ENCODE data around the gene NKX6-1.

The NKX6-1 gene

DNA sequence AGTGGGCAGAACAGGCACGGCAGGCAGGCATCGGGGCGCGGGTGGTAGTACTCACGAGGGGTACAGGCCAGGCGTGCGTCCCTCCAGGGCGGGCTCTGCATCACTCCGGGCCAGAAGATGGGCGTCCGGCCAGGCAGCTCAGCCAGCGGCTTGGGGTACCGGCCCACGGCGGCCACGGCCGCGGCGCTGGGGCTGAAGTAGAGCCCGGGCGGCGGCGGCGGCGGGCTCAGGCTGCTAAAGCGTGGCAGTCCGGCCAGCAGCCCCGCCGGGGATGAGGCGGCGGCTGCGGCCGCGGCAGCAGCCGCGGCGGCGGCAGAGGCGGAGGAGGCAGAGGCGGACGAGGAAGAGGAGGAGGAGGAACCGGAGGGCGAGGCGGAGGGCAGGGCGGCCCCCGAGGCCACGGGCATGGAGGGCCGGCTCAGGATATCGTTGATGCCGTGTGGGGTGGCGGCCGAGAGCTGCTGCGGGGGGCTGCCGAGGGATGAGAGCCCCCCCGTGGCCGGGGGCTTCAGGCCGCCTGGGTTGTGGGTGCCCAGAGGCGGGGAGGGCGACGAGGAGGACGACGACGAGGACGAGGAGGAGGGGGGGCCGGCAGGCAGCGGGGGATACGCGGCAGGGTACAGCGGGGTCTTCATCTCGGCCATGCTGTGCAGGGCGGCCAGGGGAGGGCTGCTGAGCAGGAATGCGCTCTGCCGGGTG lies 1.4 kb downstream of the NKX6-1 start:
- DNase-seq = no peak

DNA sequence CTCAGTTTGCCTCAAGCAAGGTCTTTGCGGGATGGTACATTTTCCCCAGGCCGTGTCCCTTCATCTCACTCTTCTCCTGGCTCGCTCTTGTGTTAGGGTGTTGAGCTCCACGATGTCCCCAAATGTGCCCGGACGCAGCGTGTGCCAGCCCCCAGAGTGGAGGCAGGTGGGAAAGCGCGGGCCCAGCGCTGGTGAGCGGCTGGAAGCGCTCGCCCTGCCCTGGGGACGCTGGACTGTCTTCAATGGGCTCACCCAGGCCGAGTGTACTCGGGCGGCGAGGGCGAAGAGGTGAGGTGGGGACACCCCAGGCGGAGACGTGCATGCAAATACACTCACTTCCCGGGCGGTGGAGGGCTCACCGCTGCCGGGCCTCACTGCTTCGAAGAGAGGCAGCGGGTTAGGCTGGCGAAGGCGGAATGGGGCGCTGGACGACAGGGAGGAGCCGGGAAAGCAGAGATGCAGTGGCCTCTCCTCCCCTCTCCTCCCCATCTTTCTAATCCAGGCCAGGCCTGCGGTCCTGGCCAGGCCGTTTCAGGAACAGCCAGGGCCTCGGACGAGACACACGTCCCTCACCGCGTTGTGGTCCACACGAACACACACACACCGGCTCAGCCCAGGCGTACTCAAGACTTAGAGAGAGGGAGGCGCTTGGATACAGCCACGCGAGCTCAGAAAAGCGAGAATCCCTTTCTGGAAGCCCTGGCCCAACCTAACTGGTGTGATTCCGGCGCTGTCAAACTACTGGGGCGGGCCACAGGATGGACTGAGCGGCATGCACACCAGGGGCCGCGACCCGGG lies 2.2 kb downstream of the NKX6-1 start:
- DNase-seq = no peak

DNA sequence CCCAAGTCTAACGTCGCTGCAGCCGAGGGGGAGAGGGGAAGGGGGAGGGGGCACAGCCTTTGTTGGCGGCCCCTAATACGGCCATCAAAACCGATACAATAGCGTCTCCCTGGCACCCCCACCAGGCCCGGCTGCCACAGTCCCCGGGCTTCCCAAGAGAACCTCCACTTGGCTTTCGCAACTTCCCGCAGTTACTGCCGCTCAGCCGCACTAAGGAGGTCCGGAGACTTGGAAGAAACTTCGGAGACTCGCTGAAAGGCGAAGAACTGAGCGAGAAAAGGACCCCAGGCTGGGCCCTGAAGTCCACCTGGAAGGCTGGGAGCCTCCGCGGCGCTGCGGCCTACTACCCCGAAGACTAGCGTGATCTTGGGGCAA lies 2.8 kb downstream of the NKX6-1 start:
- no peak for DNase-seq

DNA sequence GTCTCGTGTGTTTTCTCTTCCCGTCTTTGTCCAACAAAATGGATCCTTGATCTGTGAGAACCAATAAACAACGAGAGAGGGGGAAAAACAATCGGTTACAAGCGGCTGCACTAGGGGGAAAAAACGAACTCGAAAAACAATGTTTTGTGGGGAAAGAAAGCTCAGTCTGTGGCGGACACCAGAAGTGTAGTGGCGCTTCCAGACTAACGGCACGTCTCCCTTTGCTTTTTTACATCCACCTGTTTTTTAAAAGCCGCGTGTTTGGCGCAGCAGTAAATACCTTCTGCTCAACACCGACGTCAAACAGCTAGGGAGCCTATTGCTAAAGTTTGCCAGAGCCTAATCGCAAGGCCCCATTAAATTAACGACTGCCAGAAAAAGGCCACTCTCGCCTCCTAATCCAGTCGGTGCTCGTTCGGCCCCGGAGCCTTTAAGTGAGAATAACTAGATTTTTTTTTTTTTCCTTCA lies 3.3 kb downstream of the NKX6-1 start:
- DNase-seq = no peak

DNA sequence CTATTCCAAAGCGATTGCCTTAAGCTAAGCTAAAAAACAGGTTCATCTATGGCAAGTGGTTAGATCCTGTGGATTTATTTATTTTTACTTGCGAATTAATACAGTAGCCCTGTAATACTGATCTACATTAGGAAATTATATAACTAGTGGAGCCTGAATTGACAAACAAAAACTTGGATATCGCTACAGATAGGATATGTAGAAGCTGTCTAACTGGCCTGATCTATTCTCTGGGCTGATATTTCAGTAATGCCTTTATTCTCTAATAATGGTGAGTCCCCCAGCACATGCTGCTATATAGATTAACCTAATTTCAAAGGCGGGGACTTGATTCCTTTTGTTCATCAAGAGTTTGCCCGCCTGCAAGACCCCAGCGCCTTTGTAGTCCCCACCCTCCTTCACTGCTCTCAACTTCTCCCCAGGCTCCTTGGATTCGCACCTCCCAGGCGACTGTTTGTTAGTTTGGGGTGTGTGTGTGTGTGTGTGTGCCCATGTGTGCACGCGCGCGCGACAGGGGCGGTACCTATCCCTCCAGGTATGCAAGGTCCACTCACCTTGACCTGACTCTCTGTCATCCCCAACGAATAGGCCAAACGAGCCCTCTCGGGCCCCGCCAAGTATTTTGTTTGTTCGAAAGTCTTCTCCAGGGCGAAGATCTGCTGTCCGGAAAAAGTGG lies 3.8 kb downstream of the NKX6-1 start:
- no peak for DNase-seq

DNA sequence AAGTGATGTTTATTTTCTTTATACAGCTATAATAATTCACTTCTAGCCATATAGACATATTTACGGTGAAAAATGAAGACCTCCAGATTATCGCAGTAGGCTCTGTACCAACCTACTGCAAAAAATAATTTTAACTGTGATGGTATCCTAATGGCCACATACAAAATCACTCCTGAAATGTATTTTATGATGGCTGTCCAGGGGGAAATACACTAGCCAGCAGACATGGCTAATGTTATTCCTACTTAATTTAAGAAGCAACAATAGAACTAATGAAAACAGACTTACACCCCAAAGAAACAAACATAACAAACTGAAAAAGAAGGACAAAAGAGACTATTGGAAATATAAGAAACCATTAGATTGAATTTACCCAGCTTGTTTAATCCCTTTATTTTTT lies 4.6 kb downstream of the NKX6-1 start:
- no peak for DNase-seq

DNA sequence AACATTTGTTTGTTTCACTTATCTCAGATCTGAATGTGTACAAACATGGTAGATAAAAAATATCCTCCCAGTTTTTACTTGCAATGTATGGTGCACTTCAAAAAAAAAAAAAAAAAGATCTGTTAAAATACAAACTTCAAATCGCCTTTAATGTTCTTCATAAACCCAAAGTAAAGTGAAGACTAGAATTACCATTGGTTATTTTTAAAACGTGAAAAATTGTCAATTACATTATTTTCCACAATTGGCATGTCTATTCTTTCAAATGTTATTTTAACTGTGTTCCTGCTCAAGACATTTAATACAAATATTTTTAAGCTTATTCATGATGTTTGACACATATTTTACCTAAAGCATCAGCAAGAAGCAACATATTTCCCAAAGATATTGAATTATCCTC lies 5.0 kb downstream of the NKX6-1 start:
- DNase-seq = no peak

DNA sequence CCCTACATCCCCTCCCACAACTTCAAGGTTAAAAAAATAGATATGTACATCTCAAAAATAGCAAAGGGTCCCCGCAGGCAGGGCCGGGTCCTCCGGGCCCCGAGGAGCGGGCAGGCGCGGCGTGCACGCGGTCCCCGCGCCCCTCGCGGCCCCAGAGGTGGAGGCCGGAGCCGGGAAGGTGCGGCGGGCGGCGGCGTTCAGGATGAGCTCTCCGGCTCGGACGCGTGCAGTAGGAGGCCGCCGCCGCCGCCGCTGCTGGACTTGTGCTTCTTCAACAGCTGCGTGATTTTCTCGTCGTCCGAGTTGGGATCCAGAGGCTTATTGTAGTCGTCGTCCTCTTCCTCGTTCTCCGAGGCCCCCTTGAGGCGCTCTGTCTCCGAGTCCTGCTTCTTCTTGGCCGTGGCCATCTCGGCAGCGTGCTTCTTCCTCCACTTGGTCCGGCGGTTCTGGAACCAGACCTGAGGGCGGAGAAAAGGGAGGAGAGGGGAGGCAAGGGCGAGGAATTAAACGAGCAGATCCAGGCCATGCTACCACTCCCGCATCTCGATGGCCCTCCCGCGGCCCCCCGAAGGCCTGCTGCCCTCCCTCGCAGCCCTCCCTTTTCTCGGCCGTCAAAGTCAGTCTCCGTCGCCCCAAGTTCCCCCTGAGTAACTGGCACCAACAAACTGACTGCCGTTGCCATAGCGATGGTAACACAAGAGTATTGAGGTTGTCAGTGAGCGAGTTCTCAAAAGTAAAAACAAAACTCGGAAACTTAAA lies 5.8 kb downstream of the NKX6-1 start:
- peak; percentile 15 for DNase-seq

DNA sequence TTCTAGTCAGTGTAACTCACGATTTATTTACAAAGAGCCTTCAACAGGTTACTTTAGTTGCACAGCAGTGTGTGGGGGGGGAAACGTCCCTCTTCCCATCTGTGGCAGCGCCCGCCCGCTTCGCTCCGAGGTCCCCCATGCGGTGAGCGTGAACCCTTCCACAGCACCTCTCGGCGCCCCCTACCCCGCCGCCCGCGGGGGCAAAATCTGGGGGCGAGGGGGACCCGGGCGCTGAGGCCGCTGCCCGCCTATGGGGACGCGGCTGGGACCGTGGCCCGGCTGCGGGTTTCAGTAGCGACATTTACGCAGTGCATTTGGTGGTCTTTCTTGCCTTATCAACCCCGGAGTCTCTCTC lies 6.4 kb downstream of the NKX6-1 start:
- no peak for DNase-seq

DNA sequence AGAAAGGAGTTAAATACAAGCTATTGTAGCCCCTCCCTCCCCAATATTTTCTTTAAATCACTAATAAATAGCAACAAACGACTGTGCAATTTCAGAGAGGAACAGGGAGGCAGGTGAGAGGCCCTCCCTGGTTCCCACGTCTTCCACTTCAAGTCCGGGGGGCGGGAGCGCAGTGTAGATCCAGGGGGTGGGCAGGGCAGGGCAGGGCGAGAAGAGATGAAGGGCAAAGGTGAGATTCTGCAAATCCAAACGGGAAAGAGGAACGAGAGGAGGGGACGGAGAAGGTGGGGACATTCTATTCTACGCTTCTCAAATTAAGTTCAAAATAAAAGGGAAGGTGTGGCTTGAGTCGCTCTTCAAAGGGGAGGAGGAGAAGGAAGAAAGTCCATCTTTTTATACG lies 6.8 kb downstream of the NKX6-1 start:
- no peak for DNase-seq

DNA sequence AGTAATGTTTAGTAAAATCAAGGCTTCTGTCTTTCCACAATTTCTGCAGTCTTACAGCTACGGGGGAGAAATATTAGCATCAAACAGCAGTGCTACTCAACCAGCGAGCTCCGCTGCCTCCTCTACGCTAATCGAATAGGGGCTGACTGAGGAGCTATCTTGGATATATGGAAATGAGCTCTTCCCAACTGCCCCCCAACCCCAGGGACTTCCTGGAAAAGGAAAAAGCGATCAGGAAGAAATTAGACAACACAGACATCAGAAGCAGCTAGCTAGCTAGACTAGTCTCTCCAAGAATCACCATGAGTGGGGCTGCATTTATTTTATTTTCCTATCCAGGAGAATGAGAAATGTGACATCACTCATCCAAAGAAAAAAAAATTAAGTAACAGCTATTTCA lies 7.6 kb downstream of the NKX6-1 start:
- no peak for DNase-seq

DNA sequence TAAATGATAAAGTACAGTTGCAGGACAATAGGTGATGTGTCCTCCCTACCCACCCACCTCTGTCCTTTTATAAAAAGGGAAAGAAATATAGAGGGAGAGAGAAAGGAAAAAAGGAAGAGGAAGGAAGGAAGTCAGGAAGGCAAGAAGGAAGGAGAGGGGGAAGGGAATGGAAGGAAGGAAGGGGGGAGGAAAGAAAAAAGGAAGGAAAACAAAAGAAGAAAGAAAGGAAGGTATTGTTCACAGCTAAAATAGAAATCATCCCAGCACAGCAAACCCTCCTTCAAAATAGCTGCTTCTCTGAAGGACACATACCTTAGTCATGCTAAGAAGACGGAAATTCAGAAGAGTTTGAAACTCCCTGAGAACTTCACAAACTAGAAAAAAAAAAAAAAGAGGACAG lies 8.4 kb downstream of the NKX6-1 start:
- DNase-seq = no peak

DNA sequence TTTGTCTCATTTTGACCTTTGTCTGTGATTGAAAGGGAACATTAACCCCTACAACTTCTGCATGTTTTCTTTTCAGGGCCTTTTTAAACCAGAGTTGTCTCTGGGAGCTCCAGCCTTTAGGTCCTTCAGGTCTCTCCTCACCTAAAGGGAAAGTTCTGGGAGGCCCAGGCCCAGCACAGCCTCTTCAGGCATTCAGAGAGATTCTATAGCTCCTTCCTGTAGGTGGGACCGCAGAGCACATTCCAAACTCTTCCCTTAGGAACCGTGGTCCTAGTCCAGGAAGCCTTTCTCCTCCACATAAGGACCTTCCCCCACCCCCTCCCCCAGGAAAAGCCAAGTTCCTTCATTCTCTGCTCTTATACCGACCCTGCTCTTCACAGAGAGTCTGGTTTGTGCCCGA lies 14.9 kb downstream of the NKX6-1 start:
- DNase-seq = no peak

DNA sequence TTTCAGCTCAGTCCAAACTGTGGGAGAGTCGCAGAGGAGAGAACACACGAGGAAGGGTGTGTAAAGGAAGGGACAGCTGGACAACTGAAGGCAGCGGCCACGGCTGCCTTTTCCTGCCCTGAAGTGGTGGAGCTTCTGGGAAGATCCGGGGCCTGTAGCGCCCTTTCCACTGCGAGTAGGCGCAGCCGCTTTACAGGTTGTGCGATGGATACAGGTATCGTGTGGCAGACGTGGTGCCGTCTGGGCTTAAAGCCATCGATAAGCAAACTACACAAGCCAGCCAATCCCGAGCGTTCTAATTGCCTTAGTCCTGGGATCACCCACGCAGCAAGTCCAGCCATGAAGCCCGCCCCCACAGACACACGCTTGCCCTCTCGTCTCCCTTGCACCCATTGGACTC lies 15.4 kb downstream of the NKX6-1 start:
- no peak for DNase-seq

DNA sequence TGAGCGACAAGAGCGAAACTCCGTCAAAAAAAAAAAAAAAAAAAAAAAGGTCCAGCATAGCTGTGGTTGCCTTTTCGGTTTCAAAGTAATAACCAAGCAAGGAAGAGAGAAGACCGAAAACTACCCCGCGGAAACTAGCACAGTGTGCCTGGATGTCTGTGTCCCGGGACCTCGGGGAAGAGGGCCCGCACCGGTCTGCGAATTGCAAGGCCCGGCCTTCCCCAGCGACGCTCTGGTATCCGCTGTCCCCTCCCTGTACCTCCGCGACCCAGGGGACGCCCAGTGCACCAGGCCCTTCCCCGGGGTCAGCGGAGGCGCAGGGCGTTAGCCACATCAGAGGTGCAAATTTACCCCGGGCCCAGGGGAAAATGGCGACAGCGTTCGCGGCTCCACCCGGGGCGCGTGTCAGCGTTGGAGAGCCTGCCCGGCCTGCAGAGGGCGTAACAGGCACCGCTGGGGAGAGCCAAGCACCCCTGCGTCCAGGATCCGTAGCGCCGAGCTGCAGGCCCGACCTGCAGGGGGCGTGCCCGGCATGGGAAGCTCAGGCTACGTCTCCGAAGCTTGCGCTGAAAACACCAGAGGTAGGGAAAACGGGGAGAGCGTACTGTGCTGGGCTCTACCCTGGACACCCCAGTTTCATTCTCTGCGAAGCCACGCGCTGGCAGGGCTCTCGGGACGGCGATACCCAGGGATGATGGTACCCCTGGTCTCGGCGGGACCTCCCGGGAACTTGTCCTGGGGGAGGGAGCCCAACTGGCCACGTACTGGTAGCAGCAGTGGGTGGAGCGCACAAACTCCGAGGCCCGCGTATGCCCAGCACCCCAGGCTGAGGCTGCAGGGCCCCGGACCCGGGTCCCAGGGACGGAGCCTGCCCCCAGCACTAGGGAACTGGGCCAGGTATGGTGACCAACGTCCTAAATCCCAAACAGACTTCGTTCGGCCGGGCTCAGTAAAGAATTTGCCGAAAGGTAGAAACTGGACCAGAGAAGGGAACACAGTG lies 16.2 kb downstream of the NKX6-1 start:
- peak; percentile 34 for DNase-seq

DNA sequence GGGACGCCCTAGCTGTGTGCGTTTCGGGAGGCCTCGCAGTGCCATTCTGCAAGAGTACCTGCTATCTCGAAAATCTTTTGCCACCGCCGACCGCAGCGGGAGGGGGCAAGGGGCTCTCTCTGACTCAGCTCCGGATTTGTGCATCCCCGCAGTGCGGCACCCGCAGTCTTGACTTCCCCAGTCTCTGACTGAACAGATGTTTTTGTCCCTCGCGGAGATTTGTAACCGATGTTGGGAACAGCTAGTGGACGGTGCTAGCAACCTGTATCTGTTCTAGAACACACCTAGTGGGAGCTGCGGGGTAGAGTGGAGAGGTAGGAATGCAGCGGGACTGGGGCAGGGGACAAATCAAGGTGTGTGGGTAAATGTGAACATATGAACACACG lies 17.2 kb downstream of the NKX6-1 start:
- DNase-seq = no peak

DNA sequence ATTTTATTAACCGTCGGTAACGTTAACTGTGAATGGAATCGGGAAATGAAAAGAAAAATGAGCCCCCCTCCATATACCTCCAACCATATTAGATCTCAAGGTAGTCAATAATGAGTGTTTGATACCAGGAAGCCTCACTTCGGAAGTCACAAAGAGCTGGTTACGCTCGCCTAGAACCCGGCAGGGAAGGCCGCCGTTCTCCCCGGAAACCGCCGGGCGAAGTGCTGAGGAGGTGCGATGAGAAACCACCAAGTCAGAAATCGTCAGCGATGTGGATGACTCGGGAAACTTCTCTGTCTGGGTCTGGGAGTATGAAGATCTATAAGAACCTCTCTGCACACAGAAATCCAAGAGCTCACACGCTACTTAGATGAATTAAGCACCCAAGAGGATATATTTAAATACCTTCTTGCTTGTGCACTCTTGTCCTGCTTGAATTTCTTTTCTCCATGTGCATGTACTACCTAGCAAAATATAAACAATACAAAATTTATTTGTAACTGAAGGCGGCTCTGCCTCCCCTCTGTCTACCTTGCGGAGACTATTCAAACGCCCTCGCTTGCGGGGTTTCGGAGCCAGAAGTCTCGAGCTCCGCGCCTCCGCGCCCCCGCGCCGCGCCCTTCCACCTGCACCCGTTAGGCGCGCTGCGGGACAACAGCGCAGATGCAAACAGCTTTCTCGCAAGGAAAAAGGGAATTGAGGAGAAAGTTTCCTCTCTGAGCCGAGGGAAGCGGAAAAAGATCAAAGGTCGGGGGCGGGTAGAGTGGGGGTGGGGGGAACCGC lies 17.8 kb downstream of the NKX6-1 start:
- DNase-seq = no peak

DNA sequence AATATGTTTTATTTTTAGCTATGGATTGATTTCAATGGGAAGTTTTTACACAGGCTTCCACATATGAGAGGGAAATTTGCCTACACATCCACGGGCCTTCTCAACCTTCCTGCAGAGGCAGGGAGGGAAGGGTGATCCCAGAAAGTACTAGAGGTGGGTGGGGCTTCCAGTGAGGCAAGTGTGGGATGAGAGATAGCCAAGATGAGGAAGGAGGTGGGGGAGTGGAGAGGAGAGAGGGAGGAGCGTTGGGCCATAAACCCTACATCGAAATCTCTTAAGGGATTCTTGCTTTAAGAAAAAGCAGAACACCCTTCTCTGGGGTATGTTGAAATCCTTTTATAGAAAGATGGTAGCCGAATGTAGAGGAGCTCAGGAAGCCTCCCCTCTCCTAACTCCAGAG lies 19.0 kb downstream of the NKX6-1 start:
- DNase-seq = no peak

DNA sequence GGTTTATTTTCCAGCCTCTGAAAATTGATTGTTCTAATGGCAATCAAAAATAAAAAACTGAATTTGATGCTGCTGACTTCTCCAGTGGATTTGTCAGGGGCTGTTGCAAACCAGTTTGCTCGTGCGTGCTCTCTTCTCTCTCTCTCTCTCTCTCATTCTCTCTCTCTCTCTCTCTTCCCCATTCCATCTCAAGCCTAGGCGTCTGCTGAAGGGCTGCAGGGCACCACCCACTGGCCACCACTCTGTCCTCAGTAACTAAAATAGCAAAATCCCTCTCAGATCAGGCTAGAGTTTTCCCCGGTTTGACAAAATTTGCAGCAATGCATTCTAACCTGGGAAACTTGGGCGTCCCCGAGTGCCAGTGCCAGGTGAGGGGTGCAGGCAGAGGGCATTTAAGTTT lies 19.4 kb downstream of the NKX6-1 start:
- DNase-seq = no peak

DNA sequence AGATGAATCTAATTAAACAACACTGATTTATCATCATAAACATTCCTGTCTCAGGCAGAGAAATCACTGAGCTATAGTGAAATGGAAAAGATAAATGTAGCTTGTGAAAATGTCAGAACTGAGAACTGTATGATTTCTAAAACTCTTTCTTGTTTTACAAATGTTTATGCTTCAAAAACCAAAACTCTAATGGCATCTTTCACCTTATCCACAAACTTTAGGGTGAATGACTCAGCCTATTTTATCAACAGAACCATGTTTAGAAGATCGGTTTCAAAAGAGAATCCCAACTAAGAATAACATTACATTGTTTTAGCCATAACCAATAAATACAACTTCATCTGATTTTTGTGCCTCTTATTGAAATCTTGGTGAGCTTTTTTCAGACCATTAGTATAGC lies 21.4 kb downstream of the NKX6-1 start:
- no peak for DNase-seq

DNA sequence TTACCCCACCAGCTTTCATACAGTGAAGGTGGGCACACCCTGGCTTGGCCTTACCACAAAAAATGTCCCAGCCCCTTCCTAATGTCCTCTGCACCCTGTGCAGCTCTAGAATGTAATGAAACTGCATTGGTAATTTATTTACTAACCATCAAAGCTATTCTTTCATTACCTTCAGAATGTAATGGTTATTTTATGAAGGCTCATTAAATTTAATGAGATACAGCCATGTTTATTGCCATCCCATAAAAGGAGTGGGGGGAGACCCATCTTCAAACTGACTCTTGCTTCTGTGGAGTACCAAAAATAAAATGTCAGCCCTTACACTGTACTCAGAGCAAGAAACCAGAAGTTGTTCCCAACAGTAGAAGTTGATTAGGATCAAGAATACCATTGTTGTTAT lies 25.0 kb downstream of the NKX6-1 start:
- DNase-seq = no peak

All from stimulated activated CD4-positive, alpha-beta T cell treated with anti-CD3 and anti-CD28 coated beads, Interleukin-1b, Interleukin-23, amount 100 ng/mL, for 48 hours (primary cell).